OCI-LY3 (cell line): ENCODE measurements around the gene FAM20B.

Experiments used
- CTCF ChIP-seq: fragments of 200-600, 300-600 bp; sonication (generic); IDR thresholded peaks from 2 replicates; pipeline ENCODE4 v1.5.1; 2014; ENCODE audit warnings: antibody characterized with exemption, low read length, low read depth
- EZH2phosphoT487 ChIP-seq: fragments of 200-600 bp; shearing (Covaris generic); IDR thresholded peaks from 2 replicates; pipeline ENCODE4 v1.6.1; 2018; ENCODE audit warnings: antibody characterized with exemption, mixed run types, low read depth

GRCh38 chr1:179090522-179090921 is 64.8 kb downstream of the FAM20B start:
- no peak for TF ChIP-seq CTCF
- no peak for TF ChIP-seq EZH2phosphoT487
